ENCODE data around the gene IGSF5. TPM values are rescaled to one million over a fixed set of nuclear protein-coding genes. Genes with fewer than 3 reads are reported as not detected.

The IGSF5 gene
- total RNA-seq, 1 donor from 2014 or later: not detected

GRCh38 chr21:39812983-39813382 lies 68.0 kb downstream of the IGSF5 start:
- DNase-seq (ENCODE audit: extremely low read depth, low read depth, low spot score): no peak

- DNase-seq (ENCODE audit: extremely low read depth, low read depth, low spot score): no peak
Observed at GRCh38 chr21:39818557-39818956, 73.6 kb downstream of the IGSF5 start.

- DNase-seq (ENCODE audit: extremely low read depth, low read depth, low spot score): no peak
Observed at GRCh38 chr21:39822042-39822441, 77.1 kb downstream of the IGSF5 start.

- no peak for DNase-seq (ENCODE audit: extremely low read depth, low read depth, low spot score)
Observed at GRCh38 chr21:39825250-39825649, 80.3 kb downstream of the IGSF5 start.

GRCh38 chr21:39834543-39834942 lies 89.6 kb downstream of the IGSF5 start:
- DNase-seq (ENCODE audit: extremely low read depth, low read depth, low spot score): no peak

GRCh38 chr21:39837861-39838359 lies 92.9 kb downstream of the IGSF5 start:
- DNase-seq (ENCODE audit: extremely low read depth, low read depth, low spot score): no peak

GRCh38 chr21:39840373-39841097 lies 95.6 kb downstream of the IGSF5 start:
- DNase-seq (ENCODE audit: extremely low read depth, low read depth, low spot score): no peak

GRCh38 chr21:39842741-39843459 lies 97.9 kb downstream of the IGSF5 start:
- DNase-seq (ENCODE audit: extremely low read depth, low read depth, low spot score): no peak

- DNase-seq (ENCODE audit: extremely low read depth, low read depth, low spot score): no peak
Observed at GRCh38 chr21:39843483-39843882, 98.5 kb downstream of the IGSF5 start.

GRCh38 chr21:39843916-39844315 lies 98.9 kb downstream of the IGSF5 start:
- DNase-seq (ENCODE audit: extremely low read depth, low read depth, low spot score): no peak

GRCh38 chr21:39845571-39846130 lies 100.7 kb downstream of the IGSF5 start:
- no peak for DNase-seq (ENCODE audit: extremely low read depth, low read depth, low spot score)

GRCh38 chr21:39847877-39848276 lies 102.9 kb downstream of the IGSF5 start:
- DNase-seq (ENCODE audit: extremely low read depth, low read depth, low spot score): no peak

- no peak for DNase-seq (ENCODE audit: extremely low read depth, low read depth, low spot score)
Observed at GRCh38 chr21:39849014-39849655, 104.2 kb downstream of the IGSF5 start.

- DNase-seq (ENCODE audit: extremely low read depth, low read depth, low spot score): no peak
Observed at GRCh38 chr21:39850333-39850732, 105.3 kb downstream of the IGSF5 start.

- no peak for DNase-seq (ENCODE audit: extremely low read depth, low read depth, low spot score)
Observed at GRCh38 chr21:39851002-39851618, 106.1 kb downstream of the IGSF5 start.

Other genes starting within 250 kb of the IGSF5 start
- 1.1 and 3.6 TPM in 2 replicates for gene B3GALT5, start 132.2 kb upstream of the IGSF5 start, total RNA-seq
- not detected in 2 replicates for gene PCP4, start 122.3 kb downstream of the IGSF5 start, total RNA-seq

Measured in glomerular endothelial cell (primary cell).